ENCODE data around the gene GPHN.

GPHN gene

DNA sequence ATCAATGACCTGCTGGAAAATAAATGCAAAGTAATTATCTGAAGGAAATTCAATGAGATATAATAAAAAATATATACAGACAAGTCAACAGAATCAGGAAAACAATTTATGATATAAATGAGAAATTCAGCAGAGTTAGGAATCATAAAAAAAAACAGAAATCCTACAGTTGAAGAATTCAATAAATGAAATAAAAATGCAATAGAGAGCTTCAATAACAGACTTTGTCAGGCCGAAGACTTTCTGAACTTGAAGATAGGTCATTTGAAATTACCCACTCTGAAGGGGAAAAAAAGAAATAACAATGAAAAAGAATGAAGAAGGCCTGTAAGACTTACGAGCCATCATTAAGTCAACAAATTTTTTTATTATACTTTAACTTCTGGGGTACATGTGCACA lies 665.8 kb downstream of the GPHN start:
- no peak for DNase-seq

DNA sequence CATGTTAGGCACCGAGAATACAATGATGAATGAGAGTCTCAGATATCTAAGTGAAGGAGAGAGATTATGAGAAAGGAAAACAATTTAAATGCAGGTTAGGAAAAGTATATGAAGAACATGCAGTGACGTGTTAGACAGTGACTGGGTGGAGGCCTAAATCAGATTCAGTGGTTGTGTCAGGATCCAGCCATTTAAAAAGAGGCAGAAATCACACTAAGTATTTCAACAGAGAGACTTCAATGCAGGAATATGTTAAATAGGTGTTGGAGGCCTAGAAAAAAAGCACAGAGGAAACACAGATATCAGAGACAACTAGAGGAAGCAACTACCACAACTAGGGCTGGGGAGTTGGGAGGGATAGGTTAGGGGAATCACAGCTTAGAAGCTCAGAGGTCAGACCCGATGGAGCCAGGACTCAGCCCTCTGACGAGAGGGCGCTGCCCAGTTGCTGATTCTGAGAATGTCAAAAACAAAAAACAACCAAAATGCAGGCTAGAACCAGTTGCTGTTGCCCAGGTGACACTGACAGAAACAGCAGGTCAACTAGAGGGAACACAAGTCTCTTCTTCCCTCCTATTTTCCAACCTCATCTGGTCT lies 678.3 kb downstream of the GPHN start:
- DNase-seq = no peak

DNA sequence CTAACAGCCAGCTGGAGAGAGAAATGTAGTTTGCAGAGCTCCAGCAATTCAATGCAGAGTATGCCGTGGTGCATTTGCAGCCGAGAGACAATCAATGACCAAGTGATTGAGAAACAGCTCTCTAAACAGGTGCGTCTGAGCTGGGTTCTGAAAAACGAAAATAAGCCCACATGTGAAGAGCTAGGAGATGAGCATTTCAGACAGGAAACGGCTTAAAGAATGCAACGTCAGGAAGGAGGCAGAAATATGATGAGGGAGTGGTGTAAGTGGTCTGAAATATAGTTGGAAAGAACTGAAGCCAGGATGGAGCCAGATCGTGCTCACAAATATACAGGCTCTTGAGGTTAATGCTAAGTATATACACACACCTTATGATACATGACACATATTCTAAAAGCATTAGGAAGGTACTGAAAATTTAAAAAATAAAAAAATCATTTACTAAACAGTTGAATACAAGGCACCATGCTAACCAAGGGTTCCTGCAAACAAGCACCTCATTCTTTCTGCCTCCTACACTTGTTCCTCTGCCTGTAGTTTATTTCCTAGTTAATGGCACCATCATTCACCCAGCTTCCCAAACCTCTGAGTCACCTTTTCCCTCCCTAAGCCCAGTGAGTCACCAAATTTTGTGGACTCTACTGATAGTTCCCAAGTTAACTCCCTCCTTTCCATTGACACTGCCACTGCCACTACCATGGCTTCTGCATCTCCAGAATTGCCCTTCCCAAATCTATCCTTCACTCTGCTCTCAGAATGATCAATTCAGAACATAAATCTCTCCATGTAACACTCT lies 679.0 kb downstream of the GPHN start:
- DNase-seq = no peak

DNA sequence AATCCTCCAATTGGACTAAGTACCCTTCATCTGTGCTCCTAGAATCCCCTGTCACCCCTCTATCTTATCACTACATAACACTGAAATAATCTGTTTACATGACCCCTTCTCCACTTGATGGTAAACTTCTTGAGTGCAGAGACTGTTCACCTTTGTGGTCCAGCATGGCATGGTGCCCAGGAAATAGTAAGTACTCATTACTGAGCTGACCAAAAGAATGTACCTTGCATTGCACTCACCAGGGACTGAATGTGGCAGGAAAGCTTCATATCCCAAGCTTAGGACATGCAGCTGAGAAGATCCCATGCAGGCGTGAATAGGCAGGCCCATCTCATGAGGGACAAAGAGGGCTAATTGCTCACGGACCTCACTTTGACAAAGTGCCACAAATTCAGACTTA lies 679.9 kb downstream of the GPHN start:
- no peak for DNase-seq

DNA sequence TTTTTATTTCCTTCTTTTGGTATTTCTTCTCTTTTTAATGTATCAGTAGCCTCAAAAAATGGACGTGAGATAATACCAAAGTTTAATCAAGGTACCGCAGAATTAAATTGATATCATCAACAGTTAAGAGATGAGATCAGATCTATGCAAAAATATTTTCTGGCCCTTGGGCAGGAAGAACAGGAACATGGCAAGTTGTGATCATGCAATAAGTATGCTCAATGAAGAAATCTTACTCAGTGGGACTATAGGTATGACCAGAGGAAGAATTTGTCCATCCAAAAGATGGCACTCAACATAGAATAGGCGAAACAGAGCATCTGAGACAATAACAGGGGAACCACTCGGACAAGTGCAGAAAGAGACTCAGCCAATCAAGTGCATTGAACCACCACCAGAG lies 680.4 kb downstream of the GPHN start:
- no peak for DNase-seq

DNA sequence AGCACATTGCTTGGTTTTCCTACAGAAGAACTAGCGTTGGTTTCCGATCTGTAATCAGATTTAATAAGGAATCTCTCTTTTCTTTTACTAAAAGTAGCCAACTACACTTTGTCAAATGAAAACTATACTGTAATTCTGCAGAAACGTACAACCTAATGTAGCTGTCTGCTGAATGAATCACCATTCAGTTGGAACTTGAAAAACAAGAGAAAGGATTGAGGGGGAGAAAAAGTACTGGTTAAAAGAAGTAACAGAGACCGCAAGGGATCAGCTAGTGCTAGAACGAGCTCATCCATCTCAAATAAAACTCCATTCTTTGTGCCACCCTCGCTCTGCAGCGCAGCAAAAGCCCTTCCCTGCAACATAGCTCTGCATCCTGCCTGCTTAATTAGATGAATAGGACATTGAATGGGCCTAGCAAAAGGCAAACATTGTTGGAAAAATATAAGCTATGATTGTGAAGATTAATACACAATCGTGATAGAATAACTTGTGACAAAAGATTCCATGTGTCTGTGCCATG lies 683.9 kb downstream of the GPHN start:
- DNase-seq = no peak

DNA sequence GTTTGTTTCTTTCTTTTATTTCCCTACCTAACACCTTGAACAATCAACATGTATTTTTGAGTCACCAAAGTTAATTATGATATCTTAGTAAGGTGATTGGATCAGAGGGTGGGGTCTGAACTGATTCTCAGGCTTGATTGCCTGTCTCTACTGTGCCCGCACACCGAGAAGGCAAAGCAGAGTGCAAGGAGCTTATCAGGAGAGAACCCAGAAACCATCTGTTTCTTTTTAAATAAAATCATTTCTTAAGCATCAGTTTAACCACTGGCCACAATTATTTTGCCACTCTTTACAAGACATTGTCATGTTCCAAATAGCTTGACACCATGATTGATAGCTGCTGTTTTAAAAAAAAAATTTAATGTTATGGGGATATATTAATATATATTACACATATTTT lies 684.4 kb downstream of the GPHN start:
- no peak for DNase-seq

DNA sequence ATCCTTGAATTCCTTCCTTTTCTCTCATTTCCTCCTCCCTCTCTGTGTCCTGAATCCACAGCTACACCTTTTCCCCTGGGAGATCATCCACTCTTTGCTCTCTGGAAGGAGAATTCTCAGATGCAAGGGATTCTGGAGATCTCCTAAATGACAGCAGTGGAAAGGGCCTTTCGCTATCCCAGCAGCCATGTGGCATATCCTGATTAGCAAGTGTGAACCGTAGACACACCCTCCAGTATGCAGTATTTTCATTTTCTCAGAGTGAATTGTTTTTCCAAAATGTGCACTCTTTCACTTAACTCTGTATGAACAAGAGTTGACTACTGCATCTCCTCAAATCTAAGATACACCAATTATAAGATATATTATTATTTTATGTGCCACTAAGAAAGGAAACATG lies 687.3 kb downstream of the GPHN start:
- DNase-seq = no peak

DNA sequence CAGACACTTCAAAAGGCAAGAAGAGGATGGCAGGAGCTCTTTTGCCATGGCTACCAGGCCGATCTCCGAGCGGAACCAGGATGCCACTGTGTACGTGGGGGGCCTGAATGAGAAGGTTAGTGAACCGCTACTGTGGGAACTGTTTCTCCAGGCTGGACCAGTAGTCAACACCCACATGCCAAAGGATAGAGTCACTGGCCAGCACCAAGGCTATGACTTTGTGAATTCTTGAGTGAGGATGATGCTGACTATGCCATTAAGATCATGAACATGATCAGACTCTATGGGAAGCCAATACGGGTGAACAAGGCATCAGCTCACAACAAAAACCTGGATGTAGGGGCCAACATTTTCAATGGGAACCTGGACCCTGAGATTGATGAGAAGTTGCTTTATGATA lies 691.1 kb downstream of the GPHN start:
- DNase-seq = no peak

DNA sequence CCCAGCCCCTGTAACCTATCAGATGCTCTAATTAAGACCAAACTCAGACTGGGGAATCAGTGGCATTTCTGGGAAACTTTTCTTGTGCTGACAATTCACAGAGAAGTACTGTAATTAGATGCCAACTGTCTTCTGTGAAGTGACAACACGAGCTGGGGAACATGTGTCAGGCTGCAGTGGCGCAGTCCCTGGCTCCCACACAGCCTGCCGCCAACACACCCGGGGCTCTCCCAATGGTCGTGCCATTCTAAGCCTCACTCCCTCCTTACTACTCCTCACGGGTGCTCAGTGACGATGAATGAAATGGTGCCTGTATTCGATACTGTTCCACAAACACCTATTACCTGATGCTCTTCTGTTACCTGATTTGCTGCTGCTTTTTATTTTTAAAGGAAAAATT lies 699.9 kb downstream of the GPHN start:
- DNase-seq = no peak

DNA sequence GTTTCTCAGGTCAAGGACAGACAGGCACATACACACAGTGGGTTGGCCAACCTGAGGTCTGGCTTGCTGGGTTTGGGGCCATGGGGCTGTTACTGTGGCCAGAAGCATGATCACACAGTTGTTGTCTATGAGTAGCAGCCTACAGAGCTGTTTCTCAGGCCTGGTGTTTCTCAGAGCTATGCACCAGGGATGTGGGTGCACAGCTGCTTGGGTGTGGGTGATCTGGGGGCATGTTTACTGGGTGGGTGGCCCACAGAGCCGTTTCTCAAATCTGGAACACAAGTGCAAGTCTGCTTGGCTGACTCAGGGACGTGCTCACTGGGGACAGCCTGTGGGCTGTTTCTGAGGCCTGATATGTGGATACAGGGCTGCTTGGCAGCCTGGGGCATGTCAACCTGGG lies 710.2 kb downstream of the GPHN start:
- DNase-seq = no peak

DNA sequence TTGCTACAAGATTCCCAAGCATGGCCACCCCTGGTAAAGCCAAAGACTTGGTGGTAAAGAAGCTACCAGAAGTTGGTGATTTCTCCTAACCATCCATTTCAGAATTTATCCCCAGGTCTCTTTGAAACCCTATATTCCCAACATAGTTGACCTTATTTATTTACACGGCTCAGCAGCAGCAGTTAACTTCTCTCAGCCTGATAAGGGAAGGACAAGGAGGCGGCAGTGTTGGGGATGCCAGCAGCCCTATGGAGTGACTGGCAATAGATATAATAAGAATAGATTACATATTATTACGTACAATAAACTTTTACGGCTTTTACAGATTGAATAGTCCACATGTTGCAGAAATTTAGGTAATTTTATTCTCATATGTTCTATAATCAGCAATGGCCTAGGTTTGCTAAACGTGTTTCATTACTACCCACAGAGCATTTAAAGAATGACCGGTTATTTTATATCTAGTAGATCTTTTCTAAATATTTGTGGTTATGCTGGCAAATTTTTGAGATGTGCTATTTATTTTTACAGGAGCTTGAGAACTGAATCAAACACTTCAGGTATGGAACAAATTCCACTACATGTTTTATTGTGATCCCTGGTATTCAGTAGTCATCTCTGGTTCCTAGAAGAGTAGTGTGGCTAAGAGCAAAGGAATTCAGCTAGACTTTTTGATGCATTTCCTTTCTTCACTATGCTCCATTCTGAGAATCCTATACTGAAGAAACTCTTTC lies 713.5 kb downstream of the GPHN start:
- DNase-seq = no peak

DNA sequence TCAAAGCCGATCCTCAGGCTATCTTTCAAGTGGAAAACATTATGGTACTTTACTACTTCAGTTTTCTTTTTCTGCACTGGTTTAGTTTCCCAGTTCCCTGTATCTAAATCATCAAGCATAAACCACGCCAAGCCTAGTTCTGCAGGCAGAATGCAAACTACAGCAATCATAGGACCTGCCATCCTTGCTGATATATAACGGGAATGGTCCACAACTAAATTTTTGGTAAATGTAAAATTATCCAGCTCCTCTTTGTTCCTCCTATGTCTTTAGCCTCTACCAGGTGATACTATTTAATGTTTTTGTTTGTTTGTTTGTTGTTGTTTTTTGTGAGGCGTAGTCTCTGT lies 714.0 kb downstream of the GPHN start:
- no peak for DNase-seq

DNA sequence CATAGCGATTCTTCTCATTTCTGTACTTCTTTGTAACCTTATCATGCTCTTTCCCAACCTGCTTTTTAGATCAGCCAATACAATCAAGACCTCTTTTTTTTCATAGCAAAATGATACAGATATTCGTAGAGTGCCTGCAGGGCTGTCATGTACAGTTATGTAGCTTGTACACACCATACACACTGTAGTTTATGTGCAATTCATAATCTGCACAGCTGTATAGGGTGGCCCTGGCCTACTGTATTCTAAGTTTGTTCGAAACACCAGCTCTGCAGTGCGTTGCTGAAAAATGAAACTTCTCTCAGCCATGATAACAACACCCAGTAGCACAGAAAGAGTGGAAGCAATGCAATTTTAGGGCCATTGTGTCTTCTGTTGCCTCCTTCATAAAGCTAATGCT lies 717.6 kb downstream of the GPHN start:
- DNase-seq = no peak

DNA sequence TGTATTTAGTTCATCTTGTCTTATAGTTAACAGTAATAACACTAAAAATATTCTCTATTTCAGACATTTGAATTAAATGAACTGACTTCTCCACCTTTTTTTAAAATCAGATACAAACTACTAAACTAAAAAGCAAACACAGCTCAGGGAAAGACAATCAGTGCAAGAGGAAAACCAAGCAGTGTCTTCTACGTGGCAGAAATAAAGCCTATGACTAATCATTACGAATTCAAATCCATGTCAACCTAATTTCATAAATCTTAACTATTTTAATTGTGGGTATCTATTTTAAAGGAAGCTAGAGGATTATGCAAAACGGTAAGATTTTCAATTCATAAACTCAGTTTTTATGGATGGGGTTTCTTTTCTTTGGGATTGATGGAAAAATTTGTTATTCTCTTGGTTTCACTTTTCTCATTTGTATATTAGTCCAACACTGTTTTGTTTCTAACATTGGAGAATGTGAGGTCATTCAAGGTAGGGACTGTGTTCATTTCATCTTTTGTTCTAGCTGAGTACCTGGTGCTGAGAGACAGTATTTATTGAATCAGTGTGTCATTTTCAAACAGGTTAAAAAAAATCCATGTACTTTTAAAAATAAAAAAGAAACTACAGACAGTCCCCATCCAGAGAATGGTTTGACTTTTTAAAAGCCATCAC lies 720.5 kb downstream of the GPHN start:
- DNase-seq = no peak

Data from NCI-H1105 treated with DMSO at 0.1 percent for 48 hours (cell line).